Kasumi-1 (cell line): ENCODE measurements around the gene USP54.
A peak's percentile ranks its signal among the peaks of the same experiment; 100 is the strongest.

Experiments used
- DNase-seq, 2 experiments: peaks; one replicate each; lab custom pipeline; 2025; lab: John Stamatoyannopoulos, UW

Gene USP54

GRCh38 chr10:73519336-73519735 lies 71.8 kb downstream of the USP54 start:
- DNase-seq = no peak

- no peak for DNase-seq
Measured at GRCh38 chr10:73517166-73517888, 73.8 kb downstream of the USP54 start.

- no peak for DNase-seq
Measured at GRCh38 chr10:73512207-73512743, 78.9 kb downstream of the USP54 start.

DNA sequence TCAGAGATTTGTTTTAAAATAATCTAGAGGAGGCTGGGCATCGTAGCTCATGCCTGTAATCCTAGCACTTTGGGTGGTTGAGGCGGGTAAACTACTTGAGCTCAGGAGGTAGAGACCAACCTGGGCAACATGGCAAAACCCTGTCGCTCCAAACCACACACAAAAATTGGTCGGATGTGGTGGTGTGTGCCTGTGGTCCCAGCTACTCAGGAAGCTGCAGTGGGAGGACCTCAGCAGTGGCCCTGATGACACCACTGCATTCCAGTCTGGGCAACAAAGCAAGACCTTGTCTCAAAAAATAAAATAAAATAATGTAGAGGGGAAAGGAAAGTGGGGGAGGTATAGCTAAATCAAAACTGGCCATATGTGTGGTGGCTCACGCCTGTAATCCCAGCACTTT lies 81.4 kb downstream of the USP54 start:
- DNase-seq = no peak

- no peak for DNase-seq
Measured at GRCh38 chr10:73506491-73506890, 84.7 kb downstream of the USP54 start.

DNA sequence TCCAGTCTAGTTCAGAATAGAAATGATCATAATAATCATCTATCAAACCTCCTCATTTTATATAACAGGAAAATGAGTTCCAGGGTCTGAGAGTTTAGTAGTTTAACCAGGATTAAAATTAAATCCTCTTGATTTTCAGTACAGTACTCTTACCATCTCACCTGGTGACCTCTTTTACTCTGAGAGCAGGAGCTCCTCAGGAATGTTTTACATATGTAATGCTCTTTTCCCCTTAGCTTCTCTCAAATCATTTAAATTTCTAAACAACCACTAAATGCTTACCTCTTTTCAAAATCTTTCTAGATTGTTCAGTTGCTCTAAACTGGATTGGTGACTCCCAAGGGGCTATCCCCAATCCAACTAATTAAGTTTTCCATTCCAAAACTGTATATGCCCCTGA lies 85.1 kb downstream of the USP54 start:
- DNase-seq = no peak

DNA sequence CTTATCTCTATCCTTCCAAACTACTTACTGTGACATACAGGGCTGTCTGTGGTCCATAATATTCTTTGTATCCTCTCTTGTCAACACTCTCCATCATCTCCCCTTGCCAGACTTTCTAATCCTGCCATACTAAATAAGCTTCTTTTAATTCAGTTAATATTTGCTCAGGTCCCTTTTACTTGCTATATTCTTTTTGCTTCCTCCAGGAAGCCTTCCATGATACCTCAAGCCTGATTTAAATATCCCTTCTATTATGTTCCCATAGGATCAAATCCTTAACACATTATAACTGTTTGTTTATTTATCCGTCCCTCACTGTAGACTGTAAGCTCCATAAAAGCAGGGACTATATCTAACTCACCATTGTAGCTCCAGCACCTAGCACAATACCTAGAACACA lies 88.1 kb downstream of the USP54 start:
- DNase-seq = no peak

GRCh38 chr10:73501651-73502050 lies 89.5 kb downstream of the USP54 start:
- DNase-seq = peak; percentile 51 to 69

DNA sequence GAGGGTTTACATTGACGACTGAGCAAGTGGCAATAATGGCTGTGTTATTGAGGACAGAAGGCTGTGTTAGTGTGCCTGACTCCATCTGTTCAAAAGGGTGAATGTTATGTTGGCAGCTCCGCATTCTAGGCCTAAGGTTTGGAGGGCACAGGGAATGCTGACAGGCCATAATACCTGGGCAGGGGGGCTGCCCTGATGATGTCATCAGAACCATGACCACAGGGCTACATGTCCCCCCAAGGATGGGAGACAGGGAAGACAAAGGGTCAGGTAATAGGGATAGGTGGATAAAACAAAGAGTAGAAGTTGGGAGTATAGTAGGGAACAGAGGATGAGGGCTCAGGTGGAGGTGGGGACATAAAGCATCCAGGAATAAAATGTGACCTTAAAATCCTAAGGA lies 93.5 kb downstream of the USP54 start:
- DNase-seq = no peak

GRCh38 chr10:73495884-73496674 lies 95.1 kb downstream of the USP54 start, which contains the start of gene PPP3CB:
PPP3CB (minus strand) TSS chr10:73496024; CDS start chr10:73495889, 135 bp downstream.
- DNase-seq = peak; percentile 99 to 100

- peak; percentile 83 to 89 for DNase-seq
Measured at GRCh38 chr10:73495226-73495883, 95.8 kb downstream of the USP54 start.

GRCh38 chr10:73494877-73495225 lies 96.3 kb downstream of the USP54 start:
- no peak for DNase-seq

- DNase-seq = no peak
Measured at GRCh38 chr10:73494213-73494612, 96.9 kb downstream of the USP54 start.

DNA sequence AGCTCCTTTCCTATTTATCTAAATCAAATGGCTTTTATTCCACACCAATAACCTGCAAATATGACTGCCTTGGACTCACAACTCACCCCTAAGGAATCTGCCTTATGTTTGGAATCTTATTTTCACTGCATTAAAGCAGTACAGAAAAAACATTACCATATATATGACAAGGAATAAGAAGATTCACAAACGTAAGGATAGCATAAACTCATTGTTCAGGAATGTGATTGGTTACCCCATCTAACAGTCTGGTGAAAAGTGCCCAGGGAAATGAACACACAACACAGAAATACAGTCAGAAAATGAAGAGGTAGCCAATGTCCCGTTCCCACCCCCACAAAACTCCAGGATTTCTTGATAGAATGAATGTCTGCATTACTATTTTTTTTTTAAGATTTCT lies 97.4 kb downstream of the USP54 start:
- DNase-seq = no peak

DNA sequence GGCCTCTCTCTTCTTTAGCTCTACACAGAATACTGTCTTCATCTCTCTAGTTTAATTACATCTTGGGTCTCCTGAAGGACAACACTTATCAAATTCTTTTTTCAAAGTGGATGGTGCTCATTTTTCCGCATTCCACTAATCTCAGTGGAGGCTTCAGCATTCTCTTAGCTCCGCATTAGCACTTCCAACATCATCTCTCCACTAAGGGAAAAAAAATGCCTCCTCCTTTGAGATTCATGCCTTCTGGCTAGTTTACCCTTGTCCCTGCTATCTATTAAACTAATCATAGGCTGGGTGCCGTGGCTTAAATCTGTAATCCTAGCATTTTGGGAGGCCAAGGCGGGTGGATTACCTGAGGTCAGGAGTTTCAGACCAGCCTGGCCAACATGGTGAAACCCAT lies 104.5 kb downstream of the USP54 start:
- DNase-seq = no peak

- no peak for DNase-seq
Measured at GRCh38 chr10:73485320-73485719, 105.8 kb downstream of the USP54 start.

GRCh38 chr10:73480158-73480557 lies 111.0 kb downstream of the USP54 start:
- DNase-seq = no peak

- DNase-seq = no peak
Measured at GRCh38 chr10:73478636-73479035, 112.5 kb downstream of the USP54 start.

GRCh38 chr10:73471226-73471625 lies 119.9 kb downstream of the USP54 start:
- no peak for DNase-seq

- no peak for DNase-seq
Measured at GRCh38 chr10:73469579-73469978, 121.6 kb downstream of the USP54 start.

GRCh38 chr10:73467206-73467605 lies 123.9 kb downstream of the USP54 start:
- no peak for DNase-seq

DNA sequence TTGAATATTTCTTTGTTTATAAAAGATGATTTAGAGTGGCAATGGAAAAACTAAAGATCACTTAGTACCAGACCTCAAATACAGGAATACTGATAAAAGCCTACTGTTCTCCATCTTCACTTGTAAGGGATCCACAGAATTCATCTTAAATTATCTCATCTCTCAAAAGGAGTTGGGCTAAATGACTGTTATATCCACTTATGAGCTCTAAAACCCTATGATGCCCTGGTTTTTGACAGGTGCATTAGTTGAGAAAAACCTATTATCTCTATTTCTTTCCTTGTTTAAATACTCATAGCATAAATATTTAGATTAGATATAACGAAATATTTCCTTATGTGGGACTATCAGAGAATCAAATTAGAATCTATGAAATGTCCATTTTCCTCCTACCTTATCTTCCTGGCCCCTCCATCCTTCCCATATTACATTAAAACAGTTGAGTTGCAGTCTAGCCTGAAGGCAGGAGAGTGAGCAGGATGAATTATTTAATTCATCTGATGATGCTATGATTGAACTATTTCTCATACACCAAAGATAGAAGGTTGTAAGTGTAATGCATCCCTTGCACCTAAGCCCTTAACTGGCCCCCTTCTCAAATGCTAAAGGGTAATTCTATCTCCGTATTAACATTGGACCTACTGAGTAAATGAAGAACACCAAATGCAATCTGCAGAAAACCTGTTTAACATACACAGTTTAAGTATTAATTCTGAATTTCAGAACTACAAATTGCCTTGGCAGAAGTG lies 125.0 kb downstream of the USP54 start:
- DNase-seq = no peak
